ENCODE measurements around the gene CABLES2. TPM values are rescaled to one million over a fixed set of nuclear protein-coding genes. Genes with fewer than 3 reads are reported as not detected.

Gene CABLES2
- total RNA-seq, 1 experiment from 2014 or later: 12.4 TPM

- H3K27ac ChIP-seq (ENCODE audit: low read length): no peak overlapping the region
- CTCF ChIA-PET: no interaction called here
- no peaks in the 10 kb centered on the region for H3F3A ChIP-seq (ENCODE audit: low read length, unreplicated experiment)
- no peak overlapping the region for H3K4me2 ChIP-seq (ENCODE audit: low read length)
- H3K9me2 ChIP-seq (replicated peaks; ENCODE audit: low read length): no peaks in the 10 kb centered on the region
- no peak overlapping the region for H3K4me3 ChIP-seq (ENCODE audit: low read length)
- intact Hi-C loops (cut with micrococcal nuclease): no loop called here
- H3K36me3 ChIP-seq (ENCODE audit: low read depth, low read length): peaks cover 3% of the 10 kb centered on the region; the same call in 1 of the 2 replicates
- BruUV-seq (replicated peaks): no TSS peak
- TF ChIP-seq CTCF (conservative IDR thresholded peaks at IDR 0.05; ENCODE audit: low read depth, low read length) (no peak), EZH2phosphoT487 (IDR thresholded peaks at IDR 0.05; ENCODE audit: borderline replicate concordance, low read length) (no peak), EZH2 (IDR thresholded peaks at IDR 0.05; ENCODE audit: low read length, unreplicated experiment) (no peak)
- H2AFZ ChIP-seq (ENCODE audit: low read length): no peak overlapping the region
- peaks cover 12% of the 10 kb centered on the region for H3K4me1 ChIP-seq (ENCODE audit: insufficient read depth, low read length)
- H3K9ac ChIP-seq (ENCODE audit: low read length): no peak overlapping the region
- no peak for ATAC-seq
- no peaks in the 10 kb centered on the region for H3K27me3 ChIP-seq (ENCODE audit: low read length)
- peaks cover 27% of the 10 kb centered on the region for H3K79me2 ChIP-seq (ENCODE audit: low read length)
- DNase-seq: no peak
- 0 out of 2 replicates have a peak, but pooled peaks cover 7% of the 10 kb centered on the region for H4K20me1 ChIP-seq (ENCODE audit: low read length)
- POLR2A ChIA-PET (ENCODE audit: unreplicated experiment): interaction anchor here (0.6 kb wide), 1 partner anchor 35 kb away, joined by 3 read pairs; no protein-coding TSS in a partner anchor
- no peaks in the 10 kb centered on the region for H3K9me3 ChIP-seq (ENCODE audit: low read length)
Measured at GRCh38 chr20:62404112-62404665, 2.9 kb downstream of the CABLES2 start.

DNA sequence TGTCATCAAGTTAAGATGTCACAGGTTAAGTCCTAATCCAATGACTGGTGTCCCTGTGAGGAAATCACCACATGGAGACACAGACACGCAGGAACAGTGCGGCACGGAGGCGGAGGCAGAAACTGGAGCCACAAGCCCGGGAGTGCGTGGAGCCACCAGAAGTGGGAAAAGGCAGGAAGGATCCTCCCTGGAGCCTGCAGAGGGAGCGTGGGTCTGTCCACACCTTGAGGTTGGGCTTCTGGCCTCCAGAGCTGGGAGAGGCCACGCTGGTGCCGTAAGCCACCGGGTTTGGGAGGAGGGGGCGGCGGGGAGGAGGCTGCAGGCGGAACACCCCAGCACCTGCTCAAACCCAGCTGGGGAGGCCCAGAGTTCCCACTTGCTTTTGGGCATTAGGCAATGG, 3.8 kb downstream of the CABLES2 start:
- DNase-seq: no peak
- Histone ChIP-seq H3F3A (ENCODE audit: low read length, unreplicated experiment) (no peaks in the 10 kb centered on the region), H2AFZ (ENCODE audit: low read length) (no peak overlapping the region), H3K4me3 (ENCODE audit: low read length) (no peak overlapping the region), H3K79me2 (ENCODE audit: low read length) (peaks cover 27% of the 10 kb centered on the region), H3K36me3 (ENCODE audit: low read depth, low read length) (peaks cover 3% of the 10 kb centered on the region; the same call in 1 of the 2 replicates), H3K4me2 (ENCODE audit: low read length) (no peak overlapping the region), H3K9me2 (replicated peaks; ENCODE audit: low read length) (no peaks in the 10 kb centered on the region), H3K4me1 (ENCODE audit: insufficient read depth, low read length) (peaks cover 12% of the 10 kb centered on the region), H3K27me3 (ENCODE audit: low read length) (no peaks in the 10 kb centered on the region), H3K9ac (ENCODE audit: low read length) (no peak overlapping the region), H4K20me1 (ENCODE audit: low read length) (0 out of 2 replicates have a peak, but pooled peaks cover 7% of the 10 kb centered on the region), H3K27ac (ENCODE audit: low read length) (no peak overlapping the region), H3K9me3 (ENCODE audit: low read length) (no peaks in the 10 kb centered on the region)
- TF ChIP-seq EZH2 (IDR thresholded peaks at IDR 0.05; ENCODE audit: low read length, unreplicated experiment): no peak
- TF ChIP-seq EZH2phosphoT487 (IDR thresholded peaks at IDR 0.05; ENCODE audit: borderline replicate concordance, low read length): no peak
- TF ChIP-seq CTCF (conservative IDR thresholded peaks at IDR 0.05; ENCODE audit: low read depth, low read length): no peak
- ChIA-PET CTCF (no interaction called here), POLR2A (ENCODE audit: unreplicated experiment) (no interaction called here)
- no TSS peak for BruUV-seq (replicated peaks)
- no peak for ATAC-seq
- intact Hi-C loops (cut with micrococcal nuclease): no loop called here

DNA sequence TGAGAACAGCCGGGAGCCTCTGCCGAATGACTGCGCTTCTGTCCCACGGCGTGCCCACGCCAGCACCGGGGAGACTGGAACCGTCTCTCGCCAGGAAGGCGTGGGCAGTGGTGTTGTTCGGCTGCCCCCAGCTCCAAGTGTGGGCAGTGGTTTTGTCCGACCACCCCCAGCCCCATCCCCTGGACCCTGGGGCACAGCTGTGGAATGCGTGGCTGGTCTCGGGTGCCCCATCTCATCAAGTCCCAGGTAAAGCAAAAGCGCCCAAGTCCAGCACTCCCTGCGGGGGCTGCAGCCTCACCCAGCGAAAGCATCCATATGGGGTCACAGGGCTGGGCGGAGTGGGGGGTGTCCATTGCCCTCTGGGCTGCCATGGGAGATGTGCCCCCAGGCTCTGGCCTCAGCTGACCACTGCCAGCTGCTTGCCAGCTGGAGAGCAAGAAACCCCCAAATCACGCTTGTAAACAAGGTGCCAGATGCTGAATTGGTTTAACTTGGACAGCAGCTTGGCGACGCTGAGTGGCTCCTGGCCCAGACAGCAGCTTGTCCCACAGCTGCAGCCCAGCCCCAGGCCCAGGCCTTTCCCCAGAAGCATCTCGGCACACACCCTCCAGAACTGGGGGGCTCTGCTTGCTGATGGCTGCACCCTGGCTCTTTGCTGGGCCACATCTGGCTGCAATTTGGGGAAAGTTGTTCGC, 4.5 kb downstream of the CABLES2 start:
- POLR2A ChIA-PET (ENCODE audit: unreplicated experiment): no interaction called here
- TF ChIP-seq EZH2phosphoT487 (IDR thresholded peaks at IDR 0.05; ENCODE audit: borderline replicate concordance, low read length): no peak
- TF ChIP-seq EZH2 (IDR thresholded peaks at IDR 0.05; ENCODE audit: low read length, unreplicated experiment): no peak
- no peak for TF ChIP-seq CTCF (conservative IDR thresholded peaks at IDR 0.05; ENCODE audit: low read depth, low read length)
- Histone ChIP-seq H3K9ac (ENCODE audit: low read length) (no peak overlapping the region), H4K20me1 (ENCODE audit: low read length) (0 out of 2 replicates have a peak, but pooled peaks cover 7% of the 10 kb centered on the region), H3K4me3 (ENCODE audit: low read length) (no peak overlapping the region), H3K36me3 (ENCODE audit: low read depth, low read length) (peaks cover 3% of the 10 kb centered on the region; the same call in 1 of the 2 replicates), H3K79me2 (ENCODE audit: low read length) (peaks cover 27% of the 10 kb centered on the region), H3K27me3 (ENCODE audit: low read length) (no peaks in the 10 kb centered on the region), H3F3A (ENCODE audit: low read length, unreplicated experiment) (no peaks in the 10 kb centered on the region), H3K4me2 (ENCODE audit: low read length) (no peak overlapping the region), H3K4me1 (ENCODE audit: insufficient read depth, low read length) (peaks cover 12% of the 10 kb centered on the region), H3K9me3 (ENCODE audit: low read length) (no peaks in the 10 kb centered on the region), H2AFZ (ENCODE audit: low read length) (no peak overlapping the region), H3K9me2 (replicated peaks; ENCODE audit: low read length) (no peaks in the 10 kb centered on the region), H3K27ac (ENCODE audit: low read length) (no peak overlapping the region)
- ATAC-seq (no peak), DNase-seq (no peak)
- BruUV-seq (replicated peaks): no TSS peak
- intact Hi-C loops (cut with micrococcal nuclease): no loop called here
- CTCF ChIA-PET: no interaction called here

All from PC-3 (cell line).